ENCODE measurements around the gene ABCA8. TPM values are rescaled to one million over a fixed set of nuclear protein-coding genes. Genes with fewer than 3 reads are reported as not detected.

Gene ABCA8
- total and polyA plus RNA-seq, 4 donors, result 2.7 to 187 (median 7.8) TPM

DNA sequence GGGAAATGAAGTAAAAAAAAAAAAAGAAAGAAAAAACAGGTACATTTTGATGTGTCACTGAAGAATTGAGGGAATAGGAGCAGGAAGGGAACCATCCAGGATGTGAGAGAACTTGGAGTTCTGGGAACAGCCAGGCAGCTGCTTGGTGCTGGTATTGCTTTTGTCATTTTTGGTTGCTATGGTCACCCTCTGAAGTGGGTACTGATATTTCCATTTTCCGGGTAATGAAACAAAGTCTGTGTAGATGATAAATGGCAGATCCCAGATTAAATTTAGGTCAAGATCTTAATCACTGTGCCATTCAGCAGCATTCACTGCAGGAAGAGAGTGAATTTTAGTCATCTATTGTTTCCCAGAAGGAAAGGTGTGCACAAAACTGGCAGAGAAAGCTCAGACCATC, 93.6 kb downstream of the ABCA8 start:
- peaks cover 0 to 17% (median 0%) of the 10 kb centered on the region in 5 donors for H3K4me1 ChIP-seq (ENCODE audit: control insufficient read depth in 5 of 5, insufficient read depth in 5 of 5, low read length in 5 of 5)
- H3K36me3 ChIP-seq (ENCODE audit: control insufficient read depth in 4 of 4, insufficient read depth in 4 of 4, low read length in 4 of 4), result no peaks in the 10 kb centered on the region
- WGBS, 2 donors, result 13 to 23% methylated on average over 1 of the region's 1 CpG
- no peak overlapping the region for H3K27ac ChIP-seq (ENCODE audit: low read depth in 1 of 2, low read length in 1 of 2)
- no peak for ATAC-seq (ENCODE audit: insufficient read depth, low FRiP score)
- peaks cover 0 to 6% (median 0%) of the 10 kb centered on the region in 4 donors for H3K9me3 ChIP-seq (ENCODE audit: control insufficient read depth in 4 of 4, insufficient read depth in 3 of 4, low read length in 3 of 4)
- TF ChIP-seq, protein P1, sequence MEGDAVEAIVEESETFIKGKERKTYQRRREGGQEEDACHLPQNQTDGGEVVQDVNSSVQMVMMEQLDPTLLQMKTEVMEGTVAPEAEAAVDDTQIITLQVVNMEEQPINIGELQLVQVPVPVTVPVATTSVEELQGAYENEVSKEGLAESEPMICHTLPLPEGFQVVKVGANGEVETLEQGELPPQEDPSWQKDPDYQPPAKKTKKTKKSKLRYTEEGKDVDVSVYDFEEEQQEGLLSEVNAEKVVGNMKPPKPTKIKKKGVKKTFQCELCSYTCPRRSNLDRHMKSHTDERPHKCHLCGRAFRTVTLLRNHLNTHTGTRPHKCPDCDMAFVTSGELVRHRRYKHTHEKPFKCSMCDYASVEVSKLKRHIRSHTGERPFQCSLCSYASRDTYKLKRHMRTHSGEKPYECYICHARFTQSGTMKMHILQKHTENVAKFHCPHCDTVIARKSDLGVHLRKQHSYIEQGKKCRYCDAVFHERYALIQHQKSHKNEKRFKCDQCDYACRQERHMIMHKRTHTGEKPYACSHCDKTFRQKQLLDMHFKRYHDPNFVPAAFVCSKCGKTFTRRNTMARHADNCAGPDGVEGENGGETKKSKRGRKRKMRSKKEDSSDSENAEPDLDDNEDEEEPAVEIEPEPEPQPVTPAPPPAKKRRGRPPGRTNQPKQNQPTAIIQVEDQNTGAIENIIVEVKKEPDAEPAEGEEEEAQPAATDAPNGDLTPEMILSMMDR (IDR thresholded peaks at IDR 0.05; ENCODE audit: control extremely low read depth, extremely low read depth), result no peak
- no peaks in the 10 kb centered on the region for H3K27me3 ChIP-seq (ENCODE audit: control insufficient read depth in 3 of 3, insufficient read depth in 3 of 3, low read length in 2 of 3)
- peak; percentile 37 to 70 (median 64) for DNase-seq
- no peak overlapping the region for H3K4me3 ChIP-seq
- H3K9ac ChIP-seq (ENCODE audit: insufficient read depth in 1 of 2, low read length in 2 of 2), result no peak overlapping the region

DNA sequence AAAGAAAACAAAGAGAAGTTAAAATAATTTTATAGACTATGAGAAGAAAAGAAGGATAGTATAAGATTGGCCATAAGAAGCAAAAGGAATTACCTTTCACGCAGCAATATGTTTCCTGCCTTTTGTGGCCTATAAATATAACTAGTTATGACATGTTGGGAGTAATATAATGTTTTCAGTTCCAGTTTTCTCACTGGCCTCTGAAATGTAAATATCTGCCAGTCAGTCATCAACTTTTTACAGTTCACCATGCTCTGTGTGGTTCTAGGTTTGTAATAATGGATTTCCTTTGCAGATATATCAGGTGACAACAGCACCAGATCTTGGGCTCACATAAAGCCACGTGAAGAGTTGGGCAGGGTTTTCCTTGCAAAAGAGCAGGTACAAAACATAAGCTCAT, 94.3 kb downstream of the ABCA8 start:
- Histone ChIP-seq H3K27ac (ENCODE audit: low read depth in 1 of 2, low read length in 1 of 2) (no peak overlapping the region), H3K9ac (ENCODE audit: insufficient read depth in 1 of 2, low read length in 2 of 2) (no peak overlapping the region), H3K36me3 (ENCODE audit: control insufficient read depth in 4 of 4, insufficient read depth in 4 of 4, low read length in 4 of 4) (no peaks in the 10 kb centered on the region), H3K9me3 (ENCODE audit: control insufficient read depth in 4 of 4, insufficient read depth in 3 of 4, low read length in 3 of 4) (peaks cover 0 to 6% (median 0%) of the 10 kb centered on the region in 4 donors), H3K27me3 (ENCODE audit: control insufficient read depth in 3 of 3, insufficient read depth in 3 of 3, low read length in 2 of 3) (no peaks in the 10 kb centered on the region), H3K4me1 (ENCODE audit: control insufficient read depth in 5 of 5, insufficient read depth in 5 of 5, low read length in 5 of 5) (peaks cover 0 to 17% (median 0%) of the 10 kb centered on the region in 5 donors), H3K4me3 (no peak overlapping the region)
- ATAC-seq (ENCODE audit: insufficient read depth, low FRiP score) (no peak), DNase-seq (no peak)
- TF ChIP-seq, protein P1 (IDR thresholded peaks at IDR 0.05; ENCODE audit: control extremely low read depth, extremely low read depth), result no peak
- 16 to 41% methylated on average over 2 of the region's 2 CpGs for WGBS, 2 donors

DNA sequence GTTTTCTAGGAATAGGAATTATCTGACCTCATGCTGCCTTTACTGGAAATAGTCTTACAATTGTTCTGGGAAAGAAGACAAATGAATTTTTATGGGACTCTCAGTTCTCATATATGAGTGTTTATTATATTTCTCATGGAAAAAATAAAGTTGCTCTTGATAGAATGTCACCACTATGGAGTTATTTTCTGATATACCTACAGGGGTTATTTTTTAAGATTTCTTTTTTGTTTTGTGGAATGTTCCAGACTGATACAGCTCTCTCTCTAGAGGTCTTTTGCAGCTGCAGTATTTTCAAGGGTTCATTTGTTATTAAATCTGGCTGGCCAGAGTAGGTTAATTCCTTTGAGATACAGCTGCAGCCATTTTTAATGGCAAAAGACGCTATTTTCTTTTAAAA, 100.7 kb downstream of the ABCA8 start:
- TF ChIP-seq, protein P1 (IDR thresholded peaks at IDR 0.05; ENCODE audit: control extremely low read depth, extremely low read depth), result no peak
- Histone ChIP-seq H3K9me3 (ENCODE audit: control insufficient read depth in 4 of 4, insufficient read depth in 3 of 4, low read length in 3 of 4) (peaks cover 0 to 6% (median 0%) of the 10 kb centered on the region in 4 donors), H3K4me3 (no peak overlapping the region), H3K4me1 (ENCODE audit: control insufficient read depth in 5 of 5, insufficient read depth in 5 of 5, low read length in 5 of 5) (peaks cover 0 to 29% (median 0%) of the 10 kb centered on the region in 5 donors), H3K27me3 (ENCODE audit: control insufficient read depth in 3 of 3, insufficient read depth in 3 of 3, low read length in 2 of 3) (no peaks in the 10 kb centered on the region), H3K27ac (ENCODE audit: low read depth in 1 of 2, low read length in 1 of 2) (no peak overlapping the region), H3K9ac (ENCODE audit: insufficient read depth in 1 of 2, low read length in 2 of 2) (no peak overlapping the region), H3K36me3 (ENCODE audit: control insufficient read depth in 4 of 4, insufficient read depth in 4 of 4, low read length in 4 of 4) (no peaks in the 10 kb centered on the region)
- DNase-seq (no peak), ATAC-seq (ENCODE audit: insufficient read depth, low FRiP score) (no peak)
- WGBS, 2 donors, result 77 to 100% methylated on average over 1 of the region's 1 CpG

DNA sequence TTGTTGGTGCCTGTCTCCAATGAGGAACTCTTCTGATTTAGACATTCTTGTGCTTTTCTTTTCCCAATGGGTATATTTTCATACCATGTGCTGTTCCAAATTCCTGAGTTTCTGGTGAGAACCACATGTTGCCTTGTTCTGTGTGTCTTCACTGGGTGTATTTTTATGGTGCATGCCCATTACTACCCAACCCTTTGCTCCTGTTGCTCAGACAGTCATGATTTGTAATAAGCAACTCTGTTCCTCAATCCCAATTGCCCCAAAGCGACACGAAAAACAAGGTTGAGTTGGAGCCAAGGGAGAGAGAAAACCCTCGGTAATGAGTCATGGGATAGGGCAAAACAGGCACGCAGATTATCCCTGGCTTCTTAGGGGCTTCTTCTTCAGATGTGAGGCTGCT, 101.8 kb downstream of the ABCA8 start:
- ATAC-seq (ENCODE audit: insufficient read depth, low FRiP score), result no peak
- Histone ChIP-seq H3K9ac (ENCODE audit: insufficient read depth in 1 of 2, low read length in 2 of 2) (no peak overlapping the region), H3K36me3 (ENCODE audit: control insufficient read depth in 4 of 4, insufficient read depth in 4 of 4, low read length in 4 of 4) (no peaks in the 10 kb centered on the region), H3K27ac (ENCODE audit: low read depth in 1 of 2, low read length in 1 of 2) (no peak overlapping the region), H3K27me3 (ENCODE audit: control insufficient read depth in 3 of 3, insufficient read depth in 3 of 3, low read length in 2 of 3) (no peaks in the 10 kb centered on the region), H3K4me3 (no peak overlapping the region), H3K9me3 (ENCODE audit: control insufficient read depth in 4 of 4, insufficient read depth in 3 of 4, low read length in 3 of 4) (peaks cover 0 to 2% (median 0%) of the 10 kb centered on the region in 4 donors), H3K4me1 (ENCODE audit: control insufficient read depth in 5 of 5, insufficient read depth in 5 of 5, low read length in 5 of 5) (peaks cover 0 to 29% (median 0%) of the 10 kb centered on the region in 5 donors)
- TF ChIP-seq, protein P1 (IDR thresholded peaks at IDR 0.05; ENCODE audit: control extremely low read depth, extremely low read depth), result no peak
- 91 to 92% methylated on average over 4 of the region's 4 CpGs for WGBS, 2 donors
- no peak for DNase-seq
